ENCODE results near the gene AIG1.
A peak's percentile ranks its signal among the peaks of the same experiment; 100 is the strongest.

Gene AIG1

GRCh38 chr6:143049611-143050010 is 11.1 kb upstream of the AIG1 start:
- TF ChIP-seq CTCF (conservative IDR thresholded peaks at IDR 0.05): no peak

GRCh38 chr6:143050509-143050908 is 10.2 kb upstream of the AIG1 start:
- no peak overlapping the region for H3K27ac ChIP-seq
- no peak for TF ChIP-seq CTCF (conservative IDR thresholded peaks at IDR 0.05)

More at GRCh38 chr6:143049611-143050010, 11.1 kb upstream of the AIG1 start:
- no peak overlapping the region for H3K27ac ChIP-seq

GRCh38 chr6:143052282-143052681 is 8.4 kb upstream of the AIG1 start:
- no peak overlapping the region for H3K27ac ChIP-seq
- TF ChIP-seq CTCF (conservative IDR thresholded peaks at IDR 0.05): no peak

DNA sequence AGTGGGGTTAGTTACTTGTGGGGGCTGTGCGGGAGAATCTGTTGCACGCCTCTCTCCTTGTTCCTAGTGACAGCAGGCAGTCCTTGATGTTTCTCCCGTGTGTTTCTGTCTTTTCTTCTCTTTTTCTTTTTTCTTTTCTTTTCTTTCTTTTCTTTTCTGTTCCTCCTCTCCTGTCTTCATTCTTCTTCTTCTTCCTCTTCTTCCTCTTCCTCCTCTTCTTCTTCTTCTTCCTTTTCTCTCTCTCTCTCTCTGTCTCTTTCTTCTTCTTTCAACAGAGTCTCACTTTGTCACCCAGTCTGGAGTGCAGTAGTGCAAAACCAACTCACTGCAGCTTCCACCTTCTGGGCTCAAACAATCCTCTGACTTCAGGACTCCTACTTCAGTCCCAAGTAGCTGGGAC is 6.8 kb upstream of the AIG1 start:
- no peak for TF ChIP-seq CTCF (conservative IDR thresholded peaks at IDR 0.05)
- no peak overlapping the region for H3K27ac ChIP-seq

GRCh38 chr6:143054329-143054728 is 6.4 kb upstream of the AIG1 start:
- TF ChIP-seq CTCF (conservative IDR thresholded peaks at IDR 0.05): no peak
- no peak overlapping the region for H3K27ac ChIP-seq

GRCh38 chr6:143055213-143055612 is 5.5 kb upstream of the AIG1 start:
- no peak overlapping the region for H3K27ac ChIP-seq
- TF ChIP-seq CTCF (conservative IDR thresholded peaks at IDR 0.05): no peak

GRCh38 chr6:143055891-143056290 is 4.8 kb upstream of the AIG1 start:
- no peak for TF ChIP-seq CTCF (conservative IDR thresholded peaks at IDR 0.05)

DNA sequence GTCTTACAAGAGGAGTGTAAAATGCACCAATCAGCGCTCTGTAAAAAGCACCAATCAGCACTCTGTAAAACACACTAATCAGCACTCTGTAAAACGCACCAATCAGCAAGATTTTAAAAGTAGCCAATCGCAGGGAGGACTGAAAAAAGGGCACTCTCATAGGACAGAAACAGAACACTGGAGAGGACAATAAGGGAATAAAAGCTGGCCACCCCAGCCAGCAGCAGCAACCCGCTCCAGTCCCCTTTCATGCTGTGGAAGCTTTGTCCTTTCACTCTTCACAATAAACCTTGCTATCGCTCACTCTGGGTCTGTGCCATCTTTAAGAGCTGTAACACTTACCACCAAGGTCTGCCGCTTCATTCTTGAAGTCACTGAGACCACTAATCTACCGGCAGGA is 1.7 kb upstream of the AIG1 start:
- H3K27ac ChIP-seq: peak overlapping the region; percentile 82; the same call in 1 of the 2 replicates
- no peak for TF ChIP-seq CTCF (conservative IDR thresholded peaks at IDR 0.05)

More at GRCh38 chr6:143055891-143056290, 4.8 kb upstream of the AIG1 start:
- no peak overlapping the region for H3K27ac ChIP-seq
